Keratinocyte (primary cell): ENCODE results near the gene XPO1. TPM values are rescaled to one million over a fixed set of nuclear protein-coding genes. Genes with fewer than 3 reads are reported as not detected.

Experiments used
- DNase-seq: peaks from one replicate; pipeline ENCODE4 v3.0.0-alpha.2; 2011; ENCODE audit warnings: low read depth, missing footprints, low spot score
- FAIRE-seq: peaks from 2 replicates; lab custom pipeline; 2011; peaks lifted over from hg19 to GRCh38; lab: Jason Lieb, UNC
- H2AFZ ChIP-seq: 2 replicates; pipeline ENCODE4 v1.6.0; 2012; ENCODE audit warnings: low read length, control low read depth, inconsistent platforms; ENCODE audit not compliant: control insufficient read depth
- H3K27ac ChIP-seq: 2 replicates; pipeline ENCODE4 v1.5.1; 2011; ENCODE audit warnings: low read length; ENCODE audit not compliant: control insufficient read depth, insufficient read depth
- H3K27me3 ChIP-seq: 3 replicates; pipeline ENCODE4 v1.6.0; 2011; ENCODE audit warnings: low read length; ENCODE audit not compliant: control insufficient read depth, insufficient read depth; ENCODE audit errors: extremely low read depth
- H3K36me3 ChIP-seq, 2 experiments: 2 replicates in 1 of 2; 3 replicates in 1 of 2; pipeline ENCODE4 v1.5.1; 2011; ENCODE audit warnings: low read length in 2 of 2, mild to moderate bottlenecking in 1 of 2; ENCODE audit not compliant: control insufficient read depth in 2 of 2, insufficient read depth in 2 of 2; ENCODE audit errors: extremely low read depth in 1 of 2
- H3K4me1 ChIP-seq: 3 replicates; pipeline ENCODE4 v1.5.1; 2011; ENCODE audit warnings: low read length; ENCODE audit not compliant: control insufficient read depth, insufficient read depth; ENCODE audit errors: extremely low read depth
- H3K4me2 ChIP-seq: 3 replicates; pipeline ENCODE4 v1.6.0; 2011; ENCODE audit warnings: low read depth, low read length; ENCODE audit not compliant: control insufficient read depth, insufficient read depth; ENCODE audit errors: extremely low read depth
- H3K4me3 ChIP-seq, 3 experiments: fragments of 200-600 bp in 1 of 3; sonication (generic) in 1 of 3; 2 replicates in 2 of 3; 3 replicates in 1 of 3; pipeline ENCODE4 v1.5.1; 2011 to 2016; ENCODE audit warnings: low read length in 3 of 3, mild to moderate bottlenecking in 3 of 3, control low read depth in 2 of 3, inconsistent platforms in 1 of 3, low read depth in 1 of 3, mixed read lengths in 1 of 3, mixed run types in 1 of 3, moderate library complexity in 1 of 3; ENCODE audit not compliant: control insufficient read depth in 2 of 3, insufficient read depth in 2 of 3; ENCODE audit errors: extremely low read depth in 1 of 3
- H3K79me2 ChIP-seq: 2 replicates; pipeline ENCODE4 v1.6.0; 2012; ENCODE audit warnings: low read length; ENCODE audit not compliant: control insufficient read depth, insufficient read depth
- H3K9ac ChIP-seq: 3 replicates; pipeline ENCODE4 v1.6.0; 2011; ENCODE audit warnings: low read length; ENCODE audit not compliant: control insufficient read depth, insufficient read depth; ENCODE audit errors: extremely low read depth
- H3K9me1 ChIP-seq: 3 replicates; pipeline ENCODE4 v1.6.0; 2011; ENCODE audit warnings: low read length; ENCODE audit not compliant: control insufficient read depth, insufficient read depth; ENCODE audit errors: extremely low read depth
- H3K9me3 ChIP-seq: 2 replicates; pipeline ENCODE4 v1.5.1; 2012; ENCODE audit warnings: low read depth, low read length; ENCODE audit not compliant: control insufficient read depth
- H4K20me1 ChIP-seq: 3 replicates; pipeline ENCODE4 v1.6.0; 2011; ENCODE audit warnings: low read length; ENCODE audit not compliant: control insufficient read depth, insufficient read depth; ENCODE audit errors: extremely low read depth
- CTCF ChIP-seq, 3 experiments: IDR thresholded peaks in 1 of 3; conservative IDR thresholded peaks in 1 of 3; optimal IDR thresholded peaks in 1 of 3; 2 replicates in 2 of 3; 3 replicates in 1 of 3; pipeline versions ENCODE3 to v1.5.1; 2011; ENCODE audit warnings: low read length in 3 of 3, mild to moderate bottlenecking in 3 of 3, moderate library complexity in 2 of 3, control low read depth in 1 of 3, inconsistent platforms in 1 of 3; ENCODE audit not compliant: insufficient read depth in 2 of 3; ENCODE audit errors: extremely low read depth in 1 of 3
- EZH2 ChIP-seq: IDR thresholded peaks from one replicate; pipeline ENCODE4 v1.6.1; 2012; ENCODE audit warnings: inconsistent platforms, mild to moderate bottlenecking, low read length, moderate library complexity
- dilution Hi-C: fragments of 300-500 bp; cut with MboI; formaldehyde crosslinking; loops from one replicate; pipeline ENCODE4 v1.7.0; 2020; ENCODE audit warnings: low sequenced_read_pairs; ENCODE audit not compliant: extremely low pct_ligation_motif_present
- polyA plus RNA-seq, 5 experiments: library from polyadenylated mRNA; depleted of rRNA in 3 of 5; stranded (reverse) in 3 of 5; stranded (forward) in 1 of 5; unstranded in 1 of 5; fragments of >200 nt; gene quantifications; 1 replicate in 1 of 5; 2 replicates in 3 of 5; 3 replicates in 1 of 5; pipeline versions ENCODE4 v1.2.1 to v1.2.3, GENCODE V29; 2011 to 2012; ENCODE audit warnings: missing spikeins in 2 of 5, low read depth in 1 of 5, low replicate concordance in 1 of 5

XPO1 gene
- polyA plus RNA-seq, 1 donor (not counting 4 experiments of a cell fraction or from before 2014, with no cell fraction given) = 144 TPM

- Histone ChIP-seq H3K36me3 (no peaks in the 10 kb centered on the region), H3K9me3 (no peaks in the 10 kb centered on the region), H3K27me3 (no peaks in the 10 kb centered on the region), H3K4me3 (no peak overlapping the region), H2AFZ (no peak overlapping the region), H3K9me1 (no peaks in the 10 kb centered on the region), H3K79me2 (no peaks in the 10 kb centered on the region), H3K27ac (no peak overlapping the region), H3K4me2 (no peak overlapping the region), H3K4me1 (no peaks in the 10 kb centered on the region), H4K20me1 (no peaks in the 10 kb centered on the region), H3K9ac (no peak overlapping the region)
- TF ChIP-seq EZH2 (no peak), CTCF (optimal IDR thresholded peaks at IDR 0.05 in 1 of 3, IDR thresholded peaks at IDR 0.05 in 1 of 3, conservative IDR thresholded peaks at IDR 0.05 in 1 of 3; ENCODE audit: extremely low read depth in 1 of 3, insufficient read depth in 2 of 3, low read length in 3 of 3) (no peak)
- dilution Hi-C loops = no loop called here
- DNase-seq = no peak
- no peak for FAIRE-seq
These were observed 20.0 kb upstream of the XPO1 start for GRCh38 chr2:61558160-61558559.

- Histone ChIP-seq H3K79me2 (no peaks in the 10 kb centered on the region), H3K9me3 (no peaks in the 10 kb centered on the region), H3K27me3 (no peaks in the 10 kb centered on the region), H2AFZ (no peak overlapping the region), H4K20me1 (no peaks in the 10 kb centered on the region), H3K9me1 (no peaks in the 10 kb centered on the region), H3K9ac (no peak overlapping the region), H3K4me2 (no peak overlapping the region), H3K4me3 (no peak overlapping the region), H3K36me3 (no peaks in the 10 kb centered on the region), H3K4me1 (no peaks in the 10 kb centered on the region), H3K27ac (no peak overlapping the region)
- DNase-seq (no peak), FAIRE-seq (no peak)
- no peak for TF ChIP-seq CTCF (optimal IDR thresholded peaks at IDR 0.05 in 1 of 3, IDR thresholded peaks at IDR 0.05 in 1 of 3, conservative IDR thresholded peaks at IDR 0.05 in 1 of 3; ENCODE audit: extremely low read depth in 1 of 3, insufficient read depth in 2 of 3, low read length in 3 of 3)
- no peak for TF ChIP-seq EZH2
- dilution Hi-C loops = no loop called here
These were observed 19.2 kb upstream of the XPO1 start for GRCh38 chr2:61557381-61557780.
